HG03342 (cell line): ENCODE data around the gene PHLDB3.
A peak's percentile ranks its signal among the peaks of the same experiment; 100 is the strongest.

Source experiments
- ATAC-seq: cut with Tn5 transposase; IDR thresholded peaks from one replicate; pipeline ENCODE4 v1.9.1; 2021; ENCODE audit warnings: mild to moderate bottlenecking, moderate library complexity; ENCODE audit not compliant: unreplicated experiment

The PHLDB3 gene

DNA sequence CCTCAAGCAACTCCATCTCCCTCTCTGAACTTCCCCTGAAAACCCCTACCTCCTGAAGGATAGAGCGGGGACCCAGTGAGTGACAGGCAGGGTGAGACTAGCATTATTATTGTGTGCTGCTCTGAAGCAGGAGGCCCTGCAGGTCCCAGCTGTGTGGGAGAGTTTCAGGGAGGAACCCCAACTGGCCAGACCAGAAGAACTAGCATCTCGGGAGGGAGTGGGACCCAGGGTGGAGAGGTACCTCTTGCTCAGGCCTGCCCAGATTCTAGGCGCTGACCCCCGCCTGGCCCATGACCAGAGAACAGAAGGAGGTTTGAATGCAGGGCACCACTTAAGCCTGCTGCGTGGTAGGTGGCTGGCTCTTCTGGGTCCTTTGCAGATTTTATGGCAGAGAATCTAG lies 33.5 kb downstream of the PHLDB3 start:
- ATAC-seq, result no peak

DNA sequence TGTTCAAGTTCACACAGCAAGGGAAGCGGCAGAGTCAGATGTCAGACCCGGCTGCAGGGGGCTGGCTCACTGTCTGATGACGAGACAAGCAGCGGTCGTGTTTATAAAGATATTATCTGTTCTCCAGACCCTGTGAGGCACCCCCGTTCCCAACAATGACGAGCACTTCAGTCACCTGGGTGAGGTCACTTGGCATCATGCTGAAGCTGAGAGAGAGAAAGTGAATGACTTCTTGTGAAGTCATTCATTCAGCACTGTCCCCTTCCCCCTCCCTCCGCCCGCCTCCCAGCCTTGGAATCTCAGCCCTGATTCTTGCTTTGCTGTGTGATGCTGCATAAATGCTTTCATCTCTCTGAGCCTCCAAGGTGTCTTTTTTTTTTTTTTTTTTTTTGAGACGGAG lies 34.3 kb downstream of the PHLDB3 start:
- no peak for ATAC-seq

DNA sequence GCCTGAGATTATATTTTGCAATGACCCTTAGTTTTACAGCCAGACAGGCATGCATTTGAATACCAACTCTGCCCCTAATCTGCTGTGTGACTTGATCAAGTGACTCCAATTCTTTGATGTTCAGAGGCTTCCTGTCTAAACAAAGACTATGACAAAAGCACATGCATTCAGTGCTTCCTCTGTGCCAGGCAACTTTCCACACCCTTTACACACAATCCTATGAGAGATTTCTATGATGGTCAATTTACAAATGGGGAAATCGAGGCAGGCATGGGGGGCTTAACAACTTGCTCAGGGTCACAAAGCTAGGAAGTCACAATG lies 35.4 kb downstream of the PHLDB3 start:
- ATAC-seq, result no peak

DNA sequence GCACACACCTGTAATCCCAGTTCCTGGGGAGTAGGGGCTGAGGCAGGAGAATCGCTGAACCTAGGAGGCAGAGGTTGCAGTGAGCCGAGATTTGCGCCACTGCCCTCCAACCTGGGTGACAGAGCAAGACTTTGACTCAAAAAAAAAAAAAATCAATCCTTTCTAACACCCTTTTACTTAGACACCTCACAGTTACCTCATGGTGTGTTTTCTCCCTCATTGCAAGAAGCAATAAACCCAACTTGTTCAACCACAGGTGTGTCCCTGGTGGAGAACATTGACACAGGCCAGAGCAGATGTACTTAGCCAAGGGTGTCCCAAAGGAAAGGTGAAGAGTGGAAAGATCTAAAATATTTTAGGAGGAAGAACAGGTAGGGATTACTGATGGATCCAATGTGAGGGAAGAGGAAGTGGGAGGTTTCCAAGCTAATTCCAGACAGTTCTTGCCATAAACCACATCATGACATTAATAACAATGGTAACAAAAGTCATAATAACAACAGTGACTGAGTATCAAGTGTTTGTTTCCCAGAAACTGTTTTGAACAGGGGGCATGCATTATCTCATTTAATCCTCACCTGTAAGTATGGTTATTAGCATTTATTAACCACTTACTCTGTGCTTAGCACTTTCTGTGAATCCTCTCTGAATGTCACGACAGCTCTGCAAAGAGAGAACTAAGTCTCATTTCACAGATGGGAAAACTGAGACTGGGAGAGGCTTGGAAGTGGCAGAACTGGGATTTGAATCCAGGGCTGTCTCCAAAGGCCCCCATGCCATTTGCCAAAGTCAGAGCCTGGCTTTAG lies 36.0 kb downstream of the PHLDB3 start:
- no peak for ATAC-seq

GRCh38 chr19:43467730-43468129 lies 36.8 kb downstream of the PHLDB3 start:
- ATAC-seq, result no peak

DNA sequence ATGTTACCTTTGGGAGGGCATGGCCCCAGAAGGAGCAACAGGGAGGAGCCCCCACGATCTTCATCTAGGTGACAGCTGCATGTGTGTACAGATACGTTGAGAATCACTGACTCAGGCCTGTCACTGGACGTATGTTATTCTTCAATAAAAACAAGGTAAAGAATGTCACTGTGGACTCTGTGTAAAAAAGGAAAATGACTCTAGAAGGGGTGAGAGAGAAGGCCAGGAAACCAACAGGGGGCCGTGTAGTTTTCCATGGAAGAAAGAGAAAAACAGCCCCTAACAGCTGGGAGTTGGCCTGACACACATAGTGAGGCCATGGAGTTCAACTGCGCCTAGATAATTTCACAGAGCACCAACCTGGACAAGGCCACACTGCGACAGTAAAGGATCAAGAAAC lies 37.3 kb downstream of the PHLDB3 start:
- no peak for ATAC-seq

GRCh38 chr19:43466793-43467192 lies 37.8 kb downstream of the PHLDB3 start:
- ATAC-seq, result no peak

- no peak for ATAC-seq
These were observed 39.0 kb downstream of the PHLDB3 start, which contains the start of gene LYPD3 for GRCh38 chr19:43465468-43466120. TSS of gene LYPD3 (minus strand) at chr19:43465608. CDS start at chr19:43465571, 37 bp downstream.

DNA sequence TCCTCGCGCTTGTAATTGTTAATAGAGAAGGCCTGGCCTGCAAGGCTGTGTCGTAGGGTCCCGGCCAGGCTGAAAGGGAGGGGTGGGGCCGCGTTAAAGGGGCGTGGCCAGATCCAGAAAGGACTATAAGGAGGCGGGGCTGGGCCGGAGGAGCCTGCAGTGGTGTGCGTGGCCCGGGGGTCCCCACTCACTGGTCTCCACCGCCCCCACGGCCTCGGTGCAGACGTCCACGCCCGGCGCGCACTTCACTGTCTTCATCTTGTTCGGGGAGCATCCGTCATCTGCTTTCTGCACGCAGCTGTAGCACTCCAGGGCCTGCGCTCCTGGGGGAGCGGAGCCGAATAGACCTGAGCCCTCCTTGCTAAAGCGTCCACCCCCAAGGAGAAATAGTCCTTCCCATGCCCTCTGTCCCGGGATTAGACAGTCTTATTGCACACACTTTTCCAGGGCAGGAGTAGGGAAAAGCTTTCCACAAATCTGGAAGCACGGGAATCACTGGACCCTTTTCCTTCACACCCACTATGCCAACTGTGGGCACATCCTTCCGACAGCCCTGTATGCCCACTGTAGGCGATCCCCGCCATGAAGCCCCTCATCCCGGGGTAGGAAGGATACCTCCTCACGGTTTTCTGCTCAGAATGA lies 40.3 kb downstream of the PHLDB3 start:
- ATAC-seq, result peak; percentile 22

GRCh38 chr19:43463381-43464133 lies 41.0 kb downstream of the PHLDB3 start:
- ATAC-seq, result peak; percentile 82

DNA sequence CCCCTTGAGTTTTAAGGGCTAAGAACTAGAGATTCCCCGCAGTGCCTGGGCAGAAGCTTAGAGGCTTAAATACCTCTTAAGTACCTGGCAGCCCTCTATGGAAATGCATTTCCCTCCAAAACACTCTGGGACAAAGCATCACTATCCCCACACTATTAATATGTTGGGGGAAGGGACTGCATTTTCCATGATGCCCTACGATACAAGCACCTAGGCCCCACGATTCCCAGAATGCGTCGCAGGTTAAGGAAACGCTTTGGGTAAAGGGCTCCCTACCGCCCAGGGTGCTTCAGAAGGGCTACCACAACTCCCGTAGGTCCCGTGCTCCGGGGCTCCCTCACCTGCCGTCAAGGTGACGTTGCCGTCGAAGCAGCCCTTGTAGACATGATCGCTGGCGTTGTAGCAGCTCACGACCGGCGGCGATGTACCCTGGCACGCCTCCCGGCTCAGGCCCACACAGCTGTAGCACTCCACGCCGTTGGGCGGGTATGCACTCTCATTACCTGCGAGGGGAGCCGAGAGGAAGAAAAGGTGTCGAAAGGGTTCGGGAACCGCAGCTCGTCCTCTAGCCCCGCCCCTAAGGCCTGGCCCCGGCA lies 41.7 kb downstream of the PHLDB3 start:
- ATAC-seq, result no peak

DNA sequence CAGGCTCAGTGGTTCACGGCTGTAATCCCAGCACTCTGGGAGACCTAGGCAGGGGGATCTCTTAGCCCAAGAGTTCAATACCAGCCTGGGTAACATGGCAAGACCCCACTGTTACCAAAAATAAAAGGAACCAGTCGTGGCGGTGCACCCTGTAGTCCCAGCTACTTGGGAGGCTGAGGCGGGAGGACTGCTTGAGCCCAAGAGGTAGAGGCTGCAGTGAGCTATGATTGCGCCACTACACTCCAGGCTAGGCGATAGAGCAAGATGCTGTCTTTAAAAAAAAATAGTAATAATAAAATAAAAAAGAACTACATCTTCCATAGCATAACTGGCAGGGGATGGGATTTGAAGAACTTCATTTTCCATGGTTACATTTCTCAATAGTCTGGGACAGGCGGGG lies 42.2 kb downstream of the PHLDB3 start:
- no peak for ATAC-seq

GRCh38 chr19:43461303-43461702 lies 43.2 kb downstream of the PHLDB3 start:
- no peak for ATAC-seq

DNA sequence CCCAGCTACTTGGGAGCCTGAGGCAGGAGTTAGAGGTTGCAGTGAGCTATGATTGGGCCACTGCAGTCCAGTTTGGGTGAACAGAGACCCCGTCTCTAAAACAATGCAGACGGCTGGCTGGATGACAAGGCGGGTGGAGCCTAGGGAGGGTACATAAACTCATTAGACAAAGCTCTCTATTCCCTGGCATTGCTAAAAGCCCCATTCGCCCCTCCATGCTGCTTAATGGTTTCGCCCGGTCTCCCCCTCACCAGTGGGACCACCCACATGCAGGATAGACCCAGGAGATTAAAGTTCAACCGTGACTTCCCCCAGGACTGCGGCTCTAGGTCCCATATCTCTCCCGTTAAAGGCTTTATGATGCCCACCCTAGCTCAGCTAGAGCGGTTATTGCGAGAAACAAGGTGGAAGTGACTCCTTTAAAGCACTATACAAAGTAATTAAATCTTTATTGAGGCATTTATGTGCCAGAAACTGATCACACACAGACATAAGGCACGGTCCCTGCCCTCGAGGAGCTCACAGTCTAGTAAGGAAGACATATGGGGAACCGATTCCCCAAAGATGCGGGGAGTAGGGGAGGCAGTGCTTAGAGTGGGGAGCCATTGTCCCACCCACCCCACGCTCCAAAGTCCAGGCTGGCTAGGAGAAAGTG lies 44.1 kb downstream of the PHLDB3 start:
- ATAC-seq, result no peak

- no peak for ATAC-seq
These were observed 46.7 kb downstream of the PHLDB3 start for GRCh38 chr19:43457809-43458208.

DNA sequence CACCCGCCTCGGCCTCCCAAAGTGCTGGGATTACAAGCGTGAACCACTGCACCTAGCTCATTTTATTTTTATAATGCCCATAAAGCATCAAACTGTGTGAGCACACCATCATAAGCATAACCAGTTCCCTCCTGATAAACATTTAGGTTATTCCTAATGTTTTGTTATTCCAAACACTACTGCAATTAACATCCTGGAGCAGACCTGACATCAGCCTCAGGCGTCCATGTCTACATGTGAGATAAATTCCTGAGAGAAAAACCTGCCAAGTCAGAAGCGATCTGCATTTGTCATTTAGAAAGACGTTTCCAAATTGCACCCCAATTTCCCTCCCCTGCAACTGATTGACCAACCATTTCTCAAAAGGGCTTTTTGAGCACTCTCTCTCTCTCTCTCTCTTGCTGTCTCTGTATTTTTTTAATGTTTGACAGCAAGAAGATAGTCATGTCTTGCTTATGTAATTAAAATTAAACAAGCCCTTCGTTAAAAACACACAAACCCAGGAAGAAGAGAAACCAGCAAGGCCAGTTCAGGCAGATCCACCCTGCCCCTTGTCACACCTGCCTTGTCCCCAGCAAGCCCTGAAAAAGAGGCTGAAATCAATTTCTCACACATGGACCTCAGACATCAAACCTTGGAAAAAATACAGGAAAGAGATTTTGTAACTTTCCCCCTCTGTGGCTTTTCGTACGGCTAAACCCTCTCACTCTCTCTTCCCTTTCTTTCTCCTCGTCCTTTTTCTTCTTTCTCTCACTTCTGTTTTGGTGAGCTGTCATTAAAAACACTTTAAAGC lies 49.0 kb downstream of the PHLDB3 start:
- no peak for ATAC-seq

DNA sequence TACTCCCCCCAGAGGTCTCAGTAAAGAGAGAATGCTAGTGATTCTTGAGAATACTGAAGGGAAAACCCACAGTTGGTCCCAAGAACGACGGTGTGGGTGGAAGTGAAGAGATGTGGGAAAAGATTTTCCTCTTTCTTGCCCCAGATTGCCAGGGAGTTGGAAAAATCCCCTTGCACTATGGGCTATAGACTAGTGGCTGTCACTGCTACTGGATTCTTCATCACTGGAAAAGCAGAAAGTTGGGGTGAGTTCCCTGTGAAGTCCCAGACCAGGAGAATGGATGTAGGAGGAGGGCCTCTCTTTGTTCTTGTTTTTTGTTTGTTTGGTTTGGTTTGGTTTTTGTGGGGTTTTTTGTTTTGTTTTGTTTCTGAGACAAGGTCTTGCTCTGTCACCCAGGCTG lies 50.5 kb downstream of the PHLDB3 start:
- no peak for ATAC-seq

DNA sequence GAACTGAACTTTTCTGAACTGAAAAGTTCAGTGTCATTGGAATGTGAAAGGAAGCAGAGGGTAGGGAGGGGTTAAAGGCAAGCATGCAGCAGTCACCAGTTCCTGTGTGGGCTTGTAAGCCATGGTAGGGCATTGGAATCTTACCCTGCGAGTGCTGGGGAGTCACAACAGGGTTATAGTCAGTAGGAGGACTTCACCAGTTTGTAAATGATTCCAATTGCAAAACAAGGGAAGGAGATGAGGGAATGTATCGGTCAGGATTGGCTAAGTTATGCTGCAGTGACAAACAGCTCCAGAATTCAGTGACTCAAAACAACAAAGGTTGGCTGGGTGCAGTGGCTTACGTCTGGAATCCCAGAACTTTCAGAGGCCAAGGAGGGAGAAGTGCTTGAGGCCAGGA lies 52.0 kb downstream of the PHLDB3 start:
- no peak for ATAC-seq

GRCh38 chr19:43450545-43450997 lies 54.0 kb downstream of the PHLDB3 start:
- no peak for ATAC-seq

GRCh38 chr19:43447655-43448054 lies 56.9 kb downstream of the PHLDB3 start:
- no peak for ATAC-seq
